HL-60/S4 treated with retinoic acid at 250 ng/mL for 4 days and 3 days (cell line): Measurements from ENCODE around the gene IKZF4.

Experiments
- in situ Hi-C: fragments of 300-500 bp; cut with MboI; formaldehyde crosslinking; loops from 2 replicates; pipeline ENCODE4 v1.7.0; 2022; ENCODE audit warnings: low sequenced_read_pairs

IKZF4 gene

DNA sequence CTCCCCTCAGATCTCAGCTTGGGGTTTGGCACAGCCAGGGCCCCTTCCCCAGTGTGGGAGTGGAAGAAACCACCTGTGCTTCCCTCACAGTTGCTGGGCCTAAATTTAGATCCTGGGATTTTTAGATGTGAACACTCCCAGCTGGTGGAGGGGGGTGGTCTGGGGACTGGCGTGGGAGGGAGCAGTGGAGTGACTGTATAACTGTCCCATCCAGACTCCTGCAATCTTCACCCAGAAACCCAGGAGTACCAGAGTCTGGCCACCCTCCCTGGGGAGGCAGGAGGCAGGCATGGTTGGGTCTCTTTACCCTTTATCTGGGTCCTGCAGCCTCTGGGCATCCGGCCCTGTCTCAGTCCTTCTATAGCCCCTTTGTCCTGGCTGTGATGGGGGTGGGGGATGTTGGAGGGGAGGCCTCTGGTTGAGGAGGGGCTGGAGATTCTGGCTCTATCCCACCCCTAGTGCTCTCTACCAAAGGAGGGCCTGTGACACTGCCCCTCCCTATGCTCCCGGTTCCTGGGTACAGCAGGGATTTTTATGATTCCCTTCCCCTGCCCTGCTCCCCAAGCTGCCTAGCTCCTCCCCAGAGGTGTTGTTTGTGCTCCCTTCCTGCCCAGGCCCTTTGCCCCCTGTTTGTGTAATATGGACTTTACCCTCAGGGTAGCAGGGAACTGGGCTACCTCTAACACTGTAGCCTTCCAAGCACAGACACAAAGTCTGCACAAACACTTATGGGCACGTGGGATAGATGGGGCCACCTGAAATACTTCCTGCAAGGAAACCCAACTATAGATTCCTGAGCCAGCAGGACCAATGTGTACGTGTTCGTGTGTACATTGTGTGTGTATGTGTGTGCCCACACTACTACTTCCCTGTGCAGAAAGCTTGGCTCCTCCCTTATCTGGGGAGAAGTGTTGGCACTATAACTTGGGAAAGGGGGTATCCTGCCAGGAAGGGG is 60.8 kb downstream of the IKZF4 start:
- in situ Hi-C loops = no loop called here

DNA sequence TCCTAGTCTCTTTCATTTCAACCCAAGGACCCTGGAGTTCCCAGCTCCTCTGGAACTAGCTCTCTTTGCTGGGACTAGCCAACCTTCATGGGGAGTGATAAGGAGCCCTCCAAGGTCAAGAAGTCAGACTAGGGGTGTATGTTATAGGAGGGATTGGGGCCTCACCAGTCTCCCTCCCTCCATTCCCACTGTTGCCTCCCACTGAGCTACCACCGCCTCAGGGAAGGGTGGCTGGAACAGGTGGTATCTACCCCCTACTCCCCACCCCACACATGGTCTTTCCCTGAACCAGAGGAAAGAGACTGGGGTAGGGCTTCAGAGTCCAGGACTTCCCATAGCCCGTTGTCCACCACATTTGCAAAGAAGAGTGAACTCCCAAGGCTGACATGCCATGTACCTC is 61.5 kb downstream of the IKZF4 start:
- in situ Hi-C loops = no loop called here

DNA sequence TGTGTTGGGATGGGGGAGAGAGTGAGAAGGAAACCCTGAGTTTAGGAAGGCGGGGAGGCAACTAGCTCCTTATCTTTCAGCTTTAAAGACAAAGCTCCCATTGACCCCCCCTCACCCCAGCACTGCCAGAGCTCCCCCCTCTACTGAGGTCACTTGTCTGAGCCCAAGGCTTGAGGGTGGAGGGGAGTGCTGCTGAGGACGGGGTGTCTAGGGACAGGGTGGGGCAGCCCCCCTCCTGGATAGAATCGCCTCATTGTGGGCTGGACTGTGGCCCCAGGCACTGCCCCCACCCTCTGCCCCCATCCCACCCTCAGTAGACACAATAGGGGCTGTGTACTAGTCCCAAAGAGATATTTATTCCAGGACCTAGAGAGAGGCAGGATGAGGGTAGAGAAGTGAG is 62.1 kb downstream of the IKZF4 start:
- in situ Hi-C loops = no loop called here

DNA sequence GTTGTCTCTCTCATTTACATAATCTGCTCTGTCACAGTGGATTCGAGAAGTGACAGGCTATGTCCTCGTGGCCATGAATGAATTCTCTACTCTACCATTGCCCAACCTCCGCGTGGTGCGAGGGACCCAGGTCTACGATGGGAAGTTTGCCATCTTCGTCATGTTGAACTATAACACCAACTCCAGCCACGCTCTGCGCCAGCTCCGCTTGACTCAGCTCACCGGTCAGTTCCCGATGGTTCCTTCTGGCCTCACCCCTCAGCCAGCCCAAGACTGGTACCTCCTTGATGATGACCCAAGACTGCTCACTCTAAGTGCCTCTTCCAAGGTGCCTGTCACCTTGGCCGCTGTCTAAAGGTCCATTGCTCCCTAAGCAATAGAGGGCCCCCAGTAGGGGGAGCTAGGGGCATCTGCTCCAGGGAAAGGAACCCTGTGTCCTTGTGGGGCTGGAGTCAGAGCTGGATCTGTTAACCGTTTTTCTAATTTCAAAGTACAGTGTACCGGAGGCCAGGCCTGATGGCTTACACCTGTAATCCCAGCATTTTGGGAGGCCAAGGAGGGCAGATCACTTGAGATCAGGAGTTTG is 64.2 kb downstream of the IKZF4 start:
- in situ Hi-C loops = no loop called here

DNA sequence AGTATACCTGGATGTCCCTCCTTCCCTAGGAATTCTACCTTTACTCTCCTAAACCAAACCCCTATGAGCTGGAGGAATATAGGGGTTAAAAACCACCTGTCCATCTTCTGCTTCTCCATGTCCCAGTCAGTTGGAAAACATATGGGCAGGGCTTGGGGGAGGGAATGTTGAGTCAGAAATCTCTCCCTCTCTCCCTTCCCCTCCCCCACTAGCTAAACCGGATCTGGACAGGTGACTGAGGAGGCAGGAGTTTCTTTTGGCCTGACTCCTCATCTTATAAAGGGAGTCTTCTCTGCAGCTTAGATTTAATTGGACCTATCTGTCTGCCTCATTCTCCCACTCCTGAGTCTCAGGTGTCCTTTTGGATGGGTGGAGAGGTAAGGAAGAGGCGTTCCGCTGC is 65.3 kb downstream of the IKZF4 start:
- in situ Hi-C loops = no loop called here

DNA sequence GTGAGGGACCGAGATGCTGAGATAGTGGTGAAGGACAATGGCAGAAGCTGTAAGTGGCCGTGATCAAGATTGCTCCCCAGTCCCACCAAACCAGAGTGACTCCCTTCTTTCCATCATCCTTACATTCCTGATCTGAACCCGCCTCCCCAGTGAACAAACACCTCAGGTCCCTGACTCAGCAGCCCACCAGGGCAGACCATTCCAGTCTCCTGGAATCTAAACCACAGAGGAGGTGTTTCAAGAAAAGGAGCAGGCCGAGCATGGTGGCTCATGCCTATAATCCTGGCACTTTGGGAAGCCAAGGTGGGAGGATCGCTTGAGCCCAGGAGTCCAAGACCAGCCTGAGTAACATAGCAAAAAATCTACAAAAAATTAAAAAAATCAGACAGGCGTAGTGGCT is 65.8 kb downstream of the IKZF4 start:
- in situ Hi-C loops = no loop called here

DNA sequence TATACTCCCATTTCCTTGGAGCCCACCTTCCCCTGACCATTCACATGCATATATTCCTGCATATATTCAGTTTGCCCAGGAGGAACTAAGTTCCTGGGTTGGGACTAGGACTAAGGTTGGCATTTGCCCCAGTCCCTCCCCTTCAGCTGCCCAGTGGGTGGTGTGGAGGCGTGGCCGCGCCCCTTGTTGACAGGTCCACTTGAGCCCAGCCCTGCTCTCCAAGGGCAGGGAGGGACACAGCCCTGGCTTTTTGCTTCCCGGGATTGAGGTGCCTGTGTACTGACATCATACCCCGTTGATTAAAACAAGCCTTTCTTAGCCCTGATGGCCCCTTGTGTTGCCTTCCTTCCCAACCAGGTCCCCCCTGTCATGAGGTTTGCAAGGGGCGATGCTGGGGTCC is 66.4 kb downstream of the IKZF4 start:
- in situ Hi-C loops = no loop called here
